ENCODE measurements around the gene CFAP100. TPM values are rescaled to one million over a fixed set of nuclear protein-coding genes. Genes with fewer than 3 reads are reported as not detected.
A peak's percentile ranks its signal among the peaks of the same experiment; 100 is the strongest.

The CFAP100 gene
- total and polyA plus RNA-seq, 3 donors from 2014 or later: 21.4 to 74.2 (median 56.2) TPM

DNA sequence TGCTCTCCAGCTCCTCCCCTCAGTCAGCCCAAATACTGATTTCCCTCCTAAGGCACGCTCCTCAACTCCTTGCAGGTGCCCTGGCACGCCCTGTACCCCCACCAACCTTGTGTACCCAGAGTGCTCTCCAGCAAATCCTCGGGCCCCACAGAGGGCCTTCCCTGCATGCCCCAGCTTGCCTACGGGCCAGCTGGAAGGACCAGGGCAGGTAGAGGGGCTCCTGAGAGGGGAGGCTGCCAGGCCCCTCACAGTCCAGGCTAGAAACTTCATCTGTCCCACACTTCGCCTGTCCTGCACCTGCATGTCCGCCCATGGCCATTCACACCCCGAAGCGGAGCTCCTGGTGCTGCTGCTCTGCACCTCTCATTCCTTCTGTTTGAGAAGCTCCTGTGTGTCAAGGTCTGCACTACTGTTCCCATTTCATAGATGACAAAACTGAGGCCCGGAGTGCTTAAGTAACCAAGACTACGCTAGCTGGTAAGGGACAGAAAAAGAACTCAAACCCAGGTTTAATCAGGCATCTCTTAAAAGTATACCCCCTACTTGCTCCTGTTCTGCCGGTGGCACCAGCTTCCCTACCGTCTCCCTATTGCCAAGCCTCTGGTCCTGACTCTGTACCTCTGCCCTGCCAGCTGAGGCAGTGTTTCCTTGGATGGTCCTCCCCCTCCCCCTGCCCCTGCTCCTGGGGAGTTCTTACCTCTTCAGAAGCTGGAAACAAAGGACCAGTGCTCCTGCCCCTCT is 45.4 kb downstream of the CFAP100 start:
- Histone ChIP-seq H3K27me3 (no peaks in the 10 kb centered on the region), H3K36me3 (ENCODE audit: low read depth, missing control alignments) (no peaks in the 10 kb centered on the region), H3K9me3 (no peaks in the 10 kb centered on the region), H3K4me3 (no peak overlapping the region), H3K27ac (no peak overlapping the region), H3K4me1 (no peaks in the 10 kb centered on the region)
- no peak for DNase-seq
- TF ChIP-seq, protein P1, sequence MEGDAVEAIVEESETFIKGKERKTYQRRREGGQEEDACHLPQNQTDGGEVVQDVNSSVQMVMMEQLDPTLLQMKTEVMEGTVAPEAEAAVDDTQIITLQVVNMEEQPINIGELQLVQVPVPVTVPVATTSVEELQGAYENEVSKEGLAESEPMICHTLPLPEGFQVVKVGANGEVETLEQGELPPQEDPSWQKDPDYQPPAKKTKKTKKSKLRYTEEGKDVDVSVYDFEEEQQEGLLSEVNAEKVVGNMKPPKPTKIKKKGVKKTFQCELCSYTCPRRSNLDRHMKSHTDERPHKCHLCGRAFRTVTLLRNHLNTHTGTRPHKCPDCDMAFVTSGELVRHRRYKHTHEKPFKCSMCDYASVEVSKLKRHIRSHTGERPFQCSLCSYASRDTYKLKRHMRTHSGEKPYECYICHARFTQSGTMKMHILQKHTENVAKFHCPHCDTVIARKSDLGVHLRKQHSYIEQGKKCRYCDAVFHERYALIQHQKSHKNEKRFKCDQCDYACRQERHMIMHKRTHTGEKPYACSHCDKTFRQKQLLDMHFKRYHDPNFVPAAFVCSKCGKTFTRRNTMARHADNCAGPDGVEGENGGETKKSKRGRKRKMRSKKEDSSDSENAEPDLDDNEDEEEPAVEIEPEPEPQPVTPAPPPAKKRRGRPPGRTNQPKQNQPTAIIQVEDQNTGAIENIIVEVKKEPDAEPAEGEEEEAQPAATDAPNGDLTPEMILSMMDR (IDR thresholded peaks at IDR 0.05): no peak
- TF ChIP-seq POLR2A (IDR thresholded peaks at IDR 0.05): no peak
- intact Hi-C loops (cut with DNase I; ENCODE audit: low total_unique reads): no loop called here
- 93 to 100% methylated on average over 11 to 12 of the region's 12 CpGs for WGBS, 2 donors

DNA sequence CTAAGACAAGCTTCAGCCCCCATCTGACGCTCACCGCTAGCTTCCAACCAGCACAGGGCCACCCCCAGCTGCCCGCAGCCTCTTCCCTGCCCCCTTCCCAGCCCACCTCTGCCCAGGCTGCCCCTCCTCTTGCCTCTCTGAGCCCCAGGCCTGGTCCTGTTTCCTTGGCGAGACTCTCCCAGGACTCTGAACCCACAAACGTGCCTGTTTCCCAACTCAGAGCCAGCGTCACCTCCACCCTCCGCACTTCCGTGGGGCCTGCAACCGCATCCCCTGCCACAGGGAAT is 45.9 kb downstream of the CFAP100 start:
- Histone ChIP-seq H3K36me3 (ENCODE audit: low read depth, missing control alignments) (no peaks in the 10 kb centered on the region), H3K4me3 (no peak overlapping the region), H3K4me1 (no peaks in the 10 kb centered on the region), H3K27me3 (no peaks in the 10 kb centered on the region), H3K9me3 (no peaks in the 10 kb centered on the region), H3K27ac (no peak overlapping the region)
- WGBS, 2 donors: 96 to 98% methylated on average over 9 of the region's 9 CpGs
- TF ChIP-seq POLR2A (IDR thresholded peaks at IDR 0.05): no peak
- intact Hi-C loops (cut with DNase I; ENCODE audit: low total_unique reads): no loop called here
- no peak for DNase-seq

GRCh38 chr3:126441256-126441880 is 46.7 kb downstream of the CFAP100 start:
- DNase-seq: peak; percentile 4
- no peaks in the 10 kb centered on the region for H3K27me3 ChIP-seq
- TF ChIP-seq, protein P1 (IDR thresholded peaks at IDR 0.05): no peak
- TF ChIP-seq POLR2A (IDR thresholded peaks at IDR 0.05): no peak
- WGBS, 2 donors: 90 to 92% methylated on average over 19 to 20 of the region's 20 CpGs
- no peaks in the 10 kb centered on the region for H3K9me3 ChIP-seq
- no peaks in the 10 kb centered on the region for H3K36me3 ChIP-seq (ENCODE audit: low read depth, missing control alignments)
- H3K4me3 ChIP-seq: no peak overlapping the region
- intact Hi-C loops (cut with DNase I; ENCODE audit: low total_unique reads): no loop called here
- no peaks in the 10 kb centered on the region for H3K4me1 ChIP-seq
- no peak overlapping the region for H3K27ac ChIP-seq

- no peak overlapping the region for H3K27ac ChIP-seq
- TF ChIP-seq POLR2A (IDR thresholded peaks at IDR 0.05): no peak
- TF ChIP-seq, protein P1 (IDR thresholded peaks at IDR 0.05): no peak
- no peaks in the 10 kb centered on the region for H3K4me1 ChIP-seq
- no peaks in the 10 kb centered on the region for H3K36me3 ChIP-seq (ENCODE audit: low read depth, missing control alignments)
- peak; percentile 69 for DNase-seq
- intact Hi-C loops (cut with DNase I; ENCODE audit: low total_unique reads): no loop called here
- no peaks in the 10 kb centered on the region for H3K9me3 ChIP-seq
- WGBS, 2 donors: 64 to 73% methylated on average over 13 of the region's 13 CpGs
- no peaks in the 10 kb centered on the region for H3K27me3 ChIP-seq
- H3K4me3 ChIP-seq: no peak overlapping the region
Observed at GRCh38 chr3:126442094-126442855, 47.6 kb downstream of the CFAP100 start.

DNA sequence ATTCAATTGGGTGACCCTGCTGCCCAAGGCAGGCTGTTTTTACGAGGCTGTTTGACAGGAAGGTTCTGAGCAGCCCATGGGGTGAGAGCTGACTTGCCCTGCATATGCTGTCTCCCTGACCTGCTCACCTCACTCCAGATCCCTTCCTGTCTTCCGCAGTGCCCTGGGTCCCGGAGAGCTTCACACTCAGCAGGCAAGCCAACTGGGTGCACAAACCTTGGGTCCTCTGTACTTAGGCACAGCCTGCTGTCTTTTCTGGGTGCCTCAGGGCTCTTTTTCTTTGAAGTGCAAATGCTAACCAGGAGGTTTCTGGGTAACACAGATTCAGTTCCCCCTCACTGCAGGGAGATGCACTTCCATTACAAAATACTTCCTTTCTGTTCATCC is 48.1 kb downstream of the CFAP100 start:
- Histone ChIP-seq H3K36me3 (ENCODE audit: low read depth, missing control alignments) (no peaks in the 10 kb centered on the region), H3K27ac (no peak overlapping the region), H3K4me3 (no peak overlapping the region), H3K27me3 (no peaks in the 10 kb centered on the region), H3K4me1 (no peaks in the 10 kb centered on the region), H3K9me3 (no peaks in the 10 kb centered on the region)
- intact Hi-C loops (cut with DNase I; ENCODE audit: low total_unique reads): no loop called here
- 89 to 90% methylated on average over 3 of the region's 3 CpGs for WGBS, 2 donors
- TF ChIP-seq, protein P1 (IDR thresholded peaks at IDR 0.05): no peak
- no peak for TF ChIP-seq POLR2A (IDR thresholded peaks at IDR 0.05)
- peak; percentile 4 for DNase-seq

Measured in testis (tissue), 3 donors.